GM19099 (cell line): ENCODE results near the gene SYMPK.

Source experiments
- POLR2A ChIP-seq: IDR thresholded peaks from 3 replicates; pipeline ENCODE4 v1.6.1; 2011; ENCODE audit warnings: low read depth; ENCODE audit not compliant: insufficient read length; ENCODE audit errors: extremely low read depth

SYMPK gene

DNA sequence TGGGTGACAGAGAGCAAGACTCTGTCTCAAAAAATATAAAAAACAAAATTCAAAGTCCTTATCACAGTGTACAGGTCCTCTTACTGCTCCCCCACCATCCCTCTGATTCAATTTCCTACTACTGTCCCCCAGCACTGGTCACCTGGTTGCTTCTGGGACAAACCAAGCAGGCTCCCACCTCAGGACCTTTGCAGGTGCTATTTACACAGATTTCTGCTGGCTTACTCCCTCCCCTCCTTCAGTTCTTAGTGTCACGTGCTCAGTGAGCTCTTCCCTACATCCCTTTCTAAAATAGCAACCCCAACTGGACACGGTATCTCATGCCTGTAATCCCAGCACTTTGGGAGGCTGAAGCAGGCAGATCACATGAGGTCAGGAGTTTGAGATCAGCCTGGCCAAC lies 17.0 kb upstream of the SYMPK start:
- TF ChIP-seq POLR2A: no peak

DNA sequence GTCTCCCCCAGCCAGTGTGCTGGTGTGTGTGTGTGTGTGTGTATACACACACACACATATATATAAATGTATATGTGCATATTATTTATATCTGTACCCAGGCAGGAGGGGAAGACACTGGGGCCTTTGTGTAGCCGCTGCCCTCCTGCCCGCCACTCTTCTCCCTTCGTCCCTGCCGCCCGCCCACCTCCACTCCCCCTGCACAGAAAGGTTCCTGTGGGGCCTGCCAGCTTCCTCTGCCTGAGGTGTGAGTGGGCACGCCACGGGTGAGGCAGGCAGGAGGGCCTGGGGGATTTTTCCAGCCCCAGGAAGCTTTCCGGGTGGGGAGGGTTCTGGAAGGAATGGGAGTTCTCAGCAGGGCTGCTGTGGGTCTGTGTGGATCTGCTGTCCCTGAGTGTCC lies 16.1 kb upstream of the SYMPK start:
- TF ChIP-seq POLR2A: no peak

DNA sequence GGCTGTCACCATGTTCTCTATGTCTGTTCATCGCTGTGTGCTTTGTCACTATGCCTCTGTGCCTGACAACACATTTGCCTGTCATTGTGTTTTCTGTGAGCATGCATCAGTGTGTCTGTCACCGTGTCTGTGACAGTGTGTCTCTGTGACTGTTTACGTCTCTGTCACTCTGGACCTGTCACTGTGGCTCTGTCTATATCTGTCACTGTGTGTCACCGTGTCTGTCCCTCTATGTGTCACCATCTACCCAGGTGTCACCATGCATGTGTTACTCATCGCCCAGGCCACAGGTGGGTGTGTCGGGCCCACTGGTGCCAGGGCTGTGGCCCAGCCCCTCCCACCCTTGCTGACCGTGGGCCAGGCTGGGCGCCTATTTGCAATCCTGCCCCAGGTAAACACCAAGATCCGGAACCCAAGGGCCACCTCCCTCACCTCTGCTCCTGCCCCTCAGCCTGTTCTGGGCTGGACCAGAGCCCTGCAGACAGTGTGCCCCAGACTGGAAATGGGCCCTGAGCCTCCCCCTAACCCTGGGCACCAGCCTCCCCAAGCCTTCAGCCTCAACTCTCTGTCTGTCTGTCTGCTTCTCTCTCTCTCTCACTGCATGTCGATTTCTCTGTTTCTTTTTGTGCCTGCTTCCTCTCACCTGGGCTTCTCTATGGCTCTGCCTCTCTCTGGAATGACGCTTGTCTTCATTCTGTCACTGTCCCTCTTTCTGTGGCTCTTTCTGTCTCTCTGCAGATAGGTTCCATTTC lies 15.3 kb upstream of the SYMPK start:
- TF ChIP-seq POLR2A: no peak

DNA sequence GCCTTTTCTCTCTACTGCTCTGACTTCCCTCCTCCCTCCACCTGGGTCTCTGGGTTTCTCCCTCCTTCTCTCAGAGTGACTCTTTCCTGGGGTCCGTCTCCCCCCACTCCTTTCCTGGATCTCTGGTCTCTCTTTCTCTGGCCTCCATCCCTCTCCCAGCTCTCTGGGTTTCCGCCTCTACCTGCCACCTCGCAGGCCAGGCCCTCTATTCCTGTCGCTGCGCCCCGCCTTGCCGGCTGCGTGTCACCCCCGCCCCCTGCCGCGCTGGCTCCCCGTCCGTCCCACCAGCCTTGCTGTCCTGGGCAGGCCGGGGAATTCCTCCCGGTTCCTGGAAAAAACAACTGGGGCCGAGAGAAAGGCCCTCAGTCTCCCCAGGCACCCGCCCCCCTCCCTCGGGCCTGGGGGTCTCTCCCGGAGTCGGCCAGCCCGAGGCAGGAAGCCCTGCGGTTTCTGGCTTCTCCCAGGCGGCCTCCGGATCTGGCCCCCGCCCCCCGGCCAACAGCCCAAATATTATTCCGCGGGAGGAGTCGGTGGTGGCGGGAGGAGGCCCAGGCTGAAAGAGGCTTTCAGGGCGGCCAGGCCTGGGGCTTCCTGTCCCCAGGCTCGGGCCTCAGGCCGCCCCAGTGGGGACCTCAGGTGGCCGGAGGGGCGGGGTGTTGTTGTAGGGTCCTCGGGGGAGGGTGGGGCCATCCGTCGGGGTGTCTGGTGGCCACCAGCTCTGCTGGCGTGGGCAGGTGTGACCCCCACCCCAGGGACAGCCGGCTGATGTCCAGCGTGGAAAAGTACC lies 13.7 kb upstream of the SYMPK start:
- peak; percentile 34 for TF ChIP-seq POLR2A

- TF ChIP-seq POLR2A: no peak
Measured at GRCh38 chr19:45876161-45876410, 13.1 kb upstream of the SYMPK start.

GRCh38 chr19:45874620-45874966 lies 11.6 kb upstream of the SYMPK start:
- TF ChIP-seq POLR2A: no peak

GRCh38 chr19:45873219-45873772 lies 10.3 kb upstream of the SYMPK start:
- TF ChIP-seq POLR2A: no peak

GRCh38 chr19:45872095-45872919 lies 9.4 kb upstream of the SYMPK start:
- no peak for TF ChIP-seq POLR2A

GRCh38 chr19:45870798-45871197 lies 7.9 kb upstream of the SYMPK start:
- TF ChIP-seq POLR2A: no peak

DNA sequence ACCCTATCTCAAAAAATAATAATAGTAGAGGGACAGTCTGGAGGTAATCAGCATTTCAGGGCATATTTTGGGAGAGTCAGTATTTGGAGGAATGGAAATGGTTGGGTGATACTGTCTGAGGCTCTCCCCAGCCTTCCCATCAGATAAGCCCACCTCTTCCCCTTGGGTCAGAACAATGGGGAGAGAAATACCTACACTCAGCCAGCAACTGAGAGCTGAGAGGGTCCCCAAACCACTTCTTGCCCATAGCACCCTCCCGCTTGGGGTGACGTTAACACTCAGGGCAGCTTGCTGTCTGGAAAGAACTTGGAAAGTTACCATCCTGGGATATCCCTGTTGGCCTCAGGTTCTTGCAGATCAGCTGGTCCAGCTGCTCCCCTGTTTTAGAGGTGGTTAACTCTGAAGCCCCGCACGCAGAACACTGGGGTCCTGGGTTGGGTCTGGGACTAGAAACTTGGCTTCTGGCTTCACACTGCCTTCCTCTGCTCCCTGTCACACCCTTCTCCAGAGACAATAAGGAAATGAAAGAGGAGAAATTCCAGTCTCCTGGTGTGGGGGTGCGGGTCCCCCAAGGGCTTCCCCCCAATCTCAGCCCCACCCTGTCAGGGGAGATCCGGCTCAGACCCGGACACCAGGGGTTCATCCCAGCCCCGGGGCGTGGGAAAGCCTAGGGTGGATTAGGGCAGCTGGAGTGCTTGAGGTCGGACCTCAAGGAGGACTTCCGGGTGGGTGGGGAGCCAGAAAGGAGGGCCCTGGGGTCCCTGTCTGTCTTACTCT lies 3.6 kb upstream of the SYMPK start:
- no peak for TF ChIP-seq POLR2A

- TF ChIP-seq POLR2A: no peak
Measured at GRCh38 chr19:45865269-45865948, 2.5 kb upstream of the SYMPK start.

DNA sequence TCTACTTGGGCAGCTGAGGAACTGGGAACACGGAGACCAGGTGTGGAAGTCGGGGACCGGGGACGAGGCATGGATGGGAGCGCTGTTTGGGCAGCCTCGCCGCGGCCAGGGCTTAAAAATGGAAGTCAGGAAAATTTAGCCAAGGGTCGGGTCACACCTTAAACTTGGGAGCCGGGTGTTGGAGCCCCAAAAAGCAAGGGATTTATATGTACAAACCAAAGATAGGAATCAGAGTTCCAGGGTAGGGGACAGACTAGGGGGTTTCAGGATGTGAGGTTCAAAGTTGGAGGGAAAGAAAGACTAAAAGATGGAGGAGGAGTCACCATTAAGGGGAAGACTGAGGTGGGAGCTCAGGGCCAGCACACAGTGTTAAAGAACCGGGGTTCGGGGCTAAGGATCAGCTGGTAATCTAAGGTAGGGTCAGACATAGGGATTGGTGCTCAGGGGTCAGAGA lies 1.7 kb upstream of the SYMPK start:
- TF ChIP-seq POLR2A: no peak

GRCh38 chr19:45863840-45864628 lies 1.1 kb upstream of the SYMPK start, which contains the start of gene FOXA3:
Gene FOXA3, plus strand, starts transcription at chr19:45864326. Its CDS starts 131 bp downstream, at chr19:45864457.
- TF ChIP-seq POLR2A: peak; percentile 60
